H9 (cell line): ENCODE data around the gene PAPLN. TPM values are rescaled to one million over a fixed set of nuclear protein-coding genes. Genes with fewer than 3 reads are reported as not detected.
"Not testable (repeated sequence)": the region's sequence is repeated elsewhere in the genome, so short reads cannot be mapped to it uniquely, and the experiment has no call there.

ENCODE experiments used
- DNase-seq: peaks from one replicate; pipeline ENCODE4 v3.0.0-alpha.2; 2017
- H2AFZ ChIP-seq: one replicate; pipeline ENCODE4 v1.6.1; 2013; ENCODE audit warnings: mild to moderate bottlenecking, low read length, control low read depth, moderate library complexity
- H2AK5ac ChIP-seq: 2 replicates; pipeline ENCODE4 v1.6.1; 2013; ENCODE audit warnings: low read length, control low read depth, mixed read lengths; ENCODE audit not compliant: insufficient read length
- H2BK120ac ChIP-seq: one replicate; pipeline ENCODE4 v1.6.1; 2013; ENCODE audit warnings: low read depth, mild to moderate bottlenecking, low read length, control low read depth, inconsistent platforms; ENCODE audit not compliant: poor library complexity, severe bottlenecking
- H2BK12ac ChIP-seq: 2 replicates; pipeline ENCODE4 v1.6.1; 2013; ENCODE audit warnings: low read length, control low read depth, mixed read lengths, low read depth; ENCODE audit not compliant: insufficient read length
- H2BK15ac ChIP-seq: 2 replicates; pipeline ENCODE4 v1.6.1; 2013; ENCODE audit warnings: low read depth, low read length, control low read depth
- H2BK20ac ChIP-seq: one replicate; pipeline ENCODE4 v1.6.1; 2013; ENCODE audit warnings: low read depth, mild to moderate bottlenecking, low read length, control low read depth, inconsistent platforms; ENCODE audit not compliant: poor library complexity, severe bottlenecking
- H2BK5ac ChIP-seq: 2 replicates; pipeline ENCODE4 v1.6.1; 2013; ENCODE audit warnings: low read length, control low read depth, mixed read lengths; ENCODE audit not compliant: insufficient read length
- H3K14ac ChIP-seq: 2 replicates; pipeline ENCODE4 v1.6.1; 2013; ENCODE audit warnings: low read length, control low read depth; ENCODE audit not compliant: insufficient read depth
- H3K18ac ChIP-seq: 2 replicates; pipeline ENCODE4 v1.6.1; 2013; ENCODE audit warnings: low read depth, mild to moderate bottlenecking, mixed read lengths, low read length, control low read depth; ENCODE audit not compliant: insufficient read length
- H3K23ac ChIP-seq: 2 replicates; pipeline ENCODE4 v1.6.1; 2013; ENCODE audit warnings: low read length, control low read depth, mixed read lengths, low read depth; ENCODE audit not compliant: insufficient read length
- H3K23me2 ChIP-seq: 2 replicates; pipeline ENCODE4 v1.6.1; 2013; ENCODE audit warnings: low read depth, mild to moderate bottlenecking, mixed read lengths, low read length, control low read depth; ENCODE audit not compliant: insufficient read length, poor library complexity, severe bottlenecking
- H3K27ac ChIP-seq: 2 replicates; pipeline ENCODE4 v1.5.1; 2013; ENCODE audit warnings: low read length, control low read depth, mixed read lengths, low read depth; ENCODE audit not compliant: insufficient read length
- H3K27me3 ChIP-seq: 2 replicates; pipeline ENCODE4 v1.6.1; 2013; ENCODE audit warnings: low read length, control low read depth, inconsistent platforms; ENCODE audit not compliant: insufficient read depth
- H3K4ac ChIP-seq: 2 replicates; pipeline ENCODE4 v1.6.1; 2013; ENCODE audit warnings: low read depth, mild to moderate bottlenecking, control low read depth, inconsistent platforms, low read length, moderate library complexity
- H3K4me1 ChIP-seq: 2 replicates; pipeline ENCODE4 v1.6.1; 2013; ENCODE audit warnings: low read length, control low read depth, inconsistent platforms; ENCODE audit not compliant: insufficient read depth
- H3K4me2 ChIP-seq: 2 replicates; pipeline ENCODE4 v1.6.1; 2013; ENCODE audit warnings: low read length, control low read depth, mixed read lengths; ENCODE audit not compliant: insufficient read length, insufficient read depth
- H3K56ac ChIP-seq: 2 replicates; pipeline ENCODE4 v1.6.1; 2013; ENCODE audit warnings: low read depth, mild to moderate bottlenecking, mixed read lengths, low read length, control low read depth; ENCODE audit not compliant: insufficient read length
- H3K79me1 ChIP-seq: 2 replicates; pipeline ENCODE4 v1.6.1; 2013; ENCODE audit warnings: low read depth, mild to moderate bottlenecking, moderate library complexity, low read length, control low read depth, inconsistent platforms; ENCODE audit not compliant: insufficient read depth, poor library complexity, severe bottlenecking
- H3K79me2 ChIP-seq: 2 replicates; pipeline ENCODE4 v1.6.1; 2013; ENCODE audit warnings: low read length, control low read depth, inconsistent platforms; ENCODE audit not compliant: insufficient read depth
- H3K9ac ChIP-seq: 2 replicates; pipeline ENCODE4 v1.6.1; 2013; ENCODE audit warnings: low read length, control low read depth, mixed read lengths; ENCODE audit not compliant: insufficient read length; ENCODE audit errors: extremely low read depth
- H3K9me3 ChIP-seq: one replicate; pipeline ENCODE4 v1.6.1; 2013; ENCODE audit warnings: low read depth, low read length, inconsistent platforms; ENCODE audit not compliant: control insufficient read depth
- H3T11ph ChIP-seq: one replicate; pipeline ENCODE4 v1.6.1; 2013; ENCODE audit warnings: mild to moderate bottlenecking, low read length, control low read depth, inconsistent platforms
- H4K20me1 ChIP-seq: one replicate; pipeline ENCODE4 v1.6.1; 2013; ENCODE audit not compliant: control insufficient read depth, insufficient read length, insufficient read depth
- H4K5ac ChIP-seq: 2 replicates; pipeline ENCODE4 v1.6.1; 2013; ENCODE audit warnings: low read depth, mild to moderate bottlenecking, mixed read lengths, low read length, control low read depth; ENCODE audit not compliant: insufficient read length
- H4K8ac ChIP-seq: replicated peaks from 2 replicates; pipeline ENCODE4 v1.6.1; 2013; ENCODE audit warnings: low read length, control low read depth, mixed read lengths, low read depth; ENCODE audit not compliant: insufficient read length
- H4K91ac ChIP-seq: 2 replicates; pipeline ENCODE4 v1.6.1; 2013; ENCODE audit warnings: low read depth, mild to moderate bottlenecking, moderate library complexity, mixed read lengths, low read length, control low read depth; ENCODE audit not compliant: insufficient read length
- H3K27ac Mint-ChIP-seq, 3 experiments: 2 replicates in 2 of 3; 3 replicates in 1 of 3; pipeline ENCODE4 v1.8.0; 2020 to 2021; ENCODE audit warnings: mixed read lengths in 3 of 3, mild to moderate bottlenecking in 1 of 3, moderate library complexity in 1 of 3
- H3K27me3 Mint-ChIP-seq: 2 replicates; pipeline ENCODE4 v1.8.0; 2021; ENCODE audit warnings: low read depth, mild to moderate bottlenecking, moderate library complexity, mixed read lengths
- H3K36me3 Mint-ChIP-seq, 3 experiments: 2 replicates in 2 of 3; 3 replicates in 1 of 3; pipeline ENCODE4 v1.8.0; 2020 to 2021; ENCODE audit warnings: low read depth in 3 of 3, mixed read lengths in 3 of 3; ENCODE audit not compliant: insufficient read depth in 1 of 3
- H3K4me1 Mint-ChIP-seq, 2 experiments: 2 replicates each; pipeline ENCODE4 v1.8.0; 2020; ENCODE audit warnings: mixed read lengths in 2 of 2
- H3K4me3 Mint-ChIP-seq, 2 experiments: 2 replicates in 1 of 2; 3 replicates in 1 of 2; pipeline ENCODE4 v1.8.0; 2020 to 2021; ENCODE audit warnings: mild to moderate bottlenecking in 2 of 2, mixed read lengths in 2 of 2, moderate library complexity in 1 of 2
- H3K9me3 Mint-ChIP-seq, 2 experiments: 2 replicates in 1 of 2; 3 replicates in 1 of 2; pipeline ENCODE4 v1.8.0; 2020; ENCODE audit warnings: mild to moderate bottlenecking in 2 of 2, mixed read lengths in 2 of 2, moderate library complexity in 1 of 2
- WGBS: extraction: QIAGEN DNeasy Blood & Tissue Kit; methylation state at CpG from one replicate; pipeline ENCODE4 v1.1.7; 2013; ENCODE audit warnings: missing lambda C conversion rate, low lambda C conversion rate, mixed read lengths; ENCODE audit not compliant: insufficient read length; ENCODE audit errors: extremely low coverage; 5-methylcytosine and 5-hydroxymethylcytosine counted together
- total RNA-seq: library from RNA; stranded (reverse); gene quantifications from 2 replicates; pipeline ENCODE4 v1.2.1, GENCODE V29; 2021
- TF ChIP-seq, protein P1 (sequence below): fragments of 200-600 bp; sonication (generic); conservative IDR thresholded peaks from 3 replicates; pipeline ENCODE4 v1.8.0; 2021; ENCODE audit warnings: antibody characterized with exemption, mild to moderate bottlenecking

The PAPLN gene
- total RNA-seq, 1 experiment from 2014 or later: 8.5 TPM

DNA sequence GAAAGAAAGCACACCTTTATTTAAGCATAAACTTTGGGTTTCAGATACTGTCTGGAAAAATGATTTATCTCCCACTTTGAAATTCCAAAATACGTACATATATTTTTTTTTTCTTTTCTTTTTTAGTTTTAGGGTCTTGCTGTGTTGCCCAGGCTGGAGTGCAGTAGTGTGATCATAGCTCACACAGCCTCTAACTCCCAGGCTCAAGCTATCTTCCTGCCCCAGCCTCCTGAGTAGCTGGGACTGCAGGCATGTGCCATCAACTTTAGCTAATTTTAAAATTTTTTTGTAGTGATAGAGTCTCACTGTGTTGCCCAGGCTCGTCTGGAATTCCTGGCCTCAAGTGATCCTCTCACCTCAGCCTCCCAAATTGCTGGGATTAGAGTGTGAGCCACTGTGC lies 45.9 kb upstream of the PAPLN start:
- H3K9me3 Mint-ChIP-seq: no peaks in the 10 kb centered on the region
- Histone ChIP-seq H4K8ac (no peak overlapping the region), H3K4me1 (no peaks in the 10 kb centered on the region), H4K20me1 (no peaks in the 10 kb centered on the region), H2BK20ac (no peak overlapping the region), H3K4ac (no peak overlapping the region), H3K18ac (no peak overlapping the region), H3K27me3 (no peaks in the 10 kb centered on the region), H3T11ph (no peak overlapping the region), H2AFZ (no peak overlapping the region), H3K79me1 (no peaks in the 10 kb centered on the region), H3K79me2 (no peaks in the 10 kb centered on the region), H3K23me2 (no peaks in the 10 kb centered on the region), H4K91ac (no peak overlapping the region), H2BK120ac (no peak overlapping the region), H3K4me2 (no peak overlapping the region), H2AK5ac (no peak overlapping the region), H3K14ac (no peak overlapping the region), H3K9me3 (no peaks in the 10 kb centered on the region), H2BK12ac (no peak overlapping the region), H2BK5ac (no peak overlapping the region), H2BK15ac (no peak overlapping the region), H3K23ac (no peak overlapping the region), H4K5ac (no peak overlapping the region), H3K27ac (no peak overlapping the region), H3K56ac (no peak overlapping the region), H3K9ac (no peak overlapping the region)
- H3K36me3 Mint-ChIP-seq: peaks cover 21 to 70% (median 70%) of the 10 kb centered on the region in 3 experiments; a peak in 6 of 7 replicates
- H3K4me3 Mint-ChIP-seq: no peak overlapping the region
- no peak for DNase-seq
- WGBS: no CpG with 5 or more reads among the region's 2 CpGs
- no peaks in the 10 kb centered on the region for H3K4me1 Mint-ChIP-seq
- TF ChIP-seq, protein P1, sequence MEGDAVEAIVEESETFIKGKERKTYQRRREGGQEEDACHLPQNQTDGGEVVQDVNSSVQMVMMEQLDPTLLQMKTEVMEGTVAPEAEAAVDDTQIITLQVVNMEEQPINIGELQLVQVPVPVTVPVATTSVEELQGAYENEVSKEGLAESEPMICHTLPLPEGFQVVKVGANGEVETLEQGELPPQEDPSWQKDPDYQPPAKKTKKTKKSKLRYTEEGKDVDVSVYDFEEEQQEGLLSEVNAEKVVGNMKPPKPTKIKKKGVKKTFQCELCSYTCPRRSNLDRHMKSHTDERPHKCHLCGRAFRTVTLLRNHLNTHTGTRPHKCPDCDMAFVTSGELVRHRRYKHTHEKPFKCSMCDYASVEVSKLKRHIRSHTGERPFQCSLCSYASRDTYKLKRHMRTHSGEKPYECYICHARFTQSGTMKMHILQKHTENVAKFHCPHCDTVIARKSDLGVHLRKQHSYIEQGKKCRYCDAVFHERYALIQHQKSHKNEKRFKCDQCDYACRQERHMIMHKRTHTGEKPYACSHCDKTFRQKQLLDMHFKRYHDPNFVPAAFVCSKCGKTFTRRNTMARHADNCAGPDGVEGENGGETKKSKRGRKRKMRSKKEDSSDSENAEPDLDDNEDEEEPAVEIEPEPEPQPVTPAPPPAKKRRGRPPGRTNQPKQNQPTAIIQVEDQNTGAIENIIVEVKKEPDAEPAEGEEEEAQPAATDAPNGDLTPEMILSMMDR: no peak
- no peak overlapping the region for H3K27ac Mint-ChIP-seq
- H3K27me3 Mint-ChIP-seq: no peaks in the 10 kb centered on the region

DNA sequence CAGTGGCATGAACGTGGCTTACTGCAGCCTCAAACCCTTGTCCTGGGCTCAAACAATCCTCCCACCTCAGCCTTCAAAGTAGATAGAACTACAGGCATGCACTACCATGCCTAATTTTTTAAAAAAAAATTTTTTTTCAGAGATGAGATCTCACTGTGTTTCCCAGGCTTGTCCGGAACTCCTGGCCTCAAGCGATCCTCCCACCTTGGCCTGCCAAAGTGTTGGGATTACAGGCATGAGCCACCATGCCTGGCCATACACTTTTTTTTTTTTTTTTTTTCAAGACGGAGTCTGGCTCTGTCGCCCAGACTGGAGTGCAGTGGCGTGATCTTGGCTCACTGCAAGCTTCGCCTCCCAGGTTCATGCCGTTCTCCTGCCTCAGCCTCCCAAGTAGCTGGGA lies 43.0 kb upstream of the PAPLN start:
- H3K23ac ChIP-seq, H2BK5ac ChIP-seq, H3T11ph ChIP-seq, H3K23me2 ChIP-seq, H3K4me1 ChIP-seq, H3K27me3 Mint-ChIP-seq, H3K79me2 ChIP-seq, H4K91ac ChIP-seq, H2AFZ ChIP-seq, H3K27me3 ChIP-seq, H2BK120ac ChIP-seq, H2BK12ac ChIP-seq, H4K8ac ChIP-seq, H4K20me1 ChIP-seq, H3K4me2 ChIP-seq, H3K14ac ChIP-seq, H3K4ac ChIP-seq, H3K9me3 Mint-ChIP-seq, H2AK5ac ChIP-seq, H4K5ac ChIP-seq, H3K9me3 ChIP-seq, H2BK15ac ChIP-seq, H3K79me1 ChIP-seq, DNase-seq, H3K27ac ChIP-seq, H3K18ac ChIP-seq, H3K56ac ChIP-seq, H3K4me3 Mint-ChIP-seq, H3K9ac ChIP-seq, H2BK20ac ChIP-seq: not testable (repeated sequence)
- peaks cover 22 to 58% (median 53%) of the 10 kb centered on the region in 3 experiments for H3K36me3 Mint-ChIP-seq
- no CpG with 5 or more reads among the region's 8 CpGs for WGBS
- H3K27ac Mint-ChIP-seq: peak overlapping the region in 1 of 3 experiments; percentile 60; a peak in 1 of 7 replicates
- H3K4me1 Mint-ChIP-seq: peaks cover 19% of the 10 kb centered on the region in 2 experiments
